Measurements from ENCODE around the gene CCDC57. TPM values are rescaled to one million over a fixed set of nuclear protein-coding genes. Genes with fewer than 3 reads are reported as not detected.

CCDC57 gene
- total RNA-seq, 6 experiments from 2014 or later: 10.1 to 37.4 (median 17.2) TPM

DNA sequence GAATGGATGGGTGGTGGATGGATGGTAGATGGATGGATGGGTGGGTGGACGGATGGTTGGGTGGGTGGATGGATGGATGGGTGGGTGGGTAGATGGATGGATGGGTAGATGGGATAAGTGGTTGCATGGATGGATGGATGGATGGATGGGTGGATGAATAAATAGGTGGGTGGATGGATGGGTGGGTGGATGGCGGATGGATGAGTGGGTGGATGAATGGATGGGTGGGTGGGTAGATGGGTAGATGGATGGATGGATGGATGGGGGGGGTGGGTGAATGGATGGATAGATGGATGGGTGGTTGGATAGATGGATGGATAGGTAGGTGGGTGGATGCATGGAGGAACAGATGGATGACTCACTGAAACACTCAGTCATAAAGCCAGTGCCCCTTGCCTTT is 63.6 kb downstream of the CCDC57 start:
- ATAC-seq (no peak), DNase-seq (no peak)
- WGBS (ENCODE audit: insufficient coverage, low coverage, low lambda C conversion rate, missing lambda C conversion rate): 86% methylated on average over 1 of the region's 2 CpGs
- Histone ChIP-seq H3K27ac (no peak overlapping the region), H3K4me1 (peaks cover 0 to 26% (median 12%) of the 10 kb centered on the region in 4 donors), H3K9me3 (no peaks in the 10 kb centered on the region), H3K27me3 (no peaks in the 10 kb centered on the region), H3K4me3 (no peak overlapping the region), H3K36me3 (no peaks in the 10 kb centered on the region)
- intact Hi-C loops (cut with DNase I): no loop called here
- no peak for TF ChIP-seq POLR2A (IDR thresholded peaks at IDR 0.05)
- TF ChIP-seq, protein P1, sequence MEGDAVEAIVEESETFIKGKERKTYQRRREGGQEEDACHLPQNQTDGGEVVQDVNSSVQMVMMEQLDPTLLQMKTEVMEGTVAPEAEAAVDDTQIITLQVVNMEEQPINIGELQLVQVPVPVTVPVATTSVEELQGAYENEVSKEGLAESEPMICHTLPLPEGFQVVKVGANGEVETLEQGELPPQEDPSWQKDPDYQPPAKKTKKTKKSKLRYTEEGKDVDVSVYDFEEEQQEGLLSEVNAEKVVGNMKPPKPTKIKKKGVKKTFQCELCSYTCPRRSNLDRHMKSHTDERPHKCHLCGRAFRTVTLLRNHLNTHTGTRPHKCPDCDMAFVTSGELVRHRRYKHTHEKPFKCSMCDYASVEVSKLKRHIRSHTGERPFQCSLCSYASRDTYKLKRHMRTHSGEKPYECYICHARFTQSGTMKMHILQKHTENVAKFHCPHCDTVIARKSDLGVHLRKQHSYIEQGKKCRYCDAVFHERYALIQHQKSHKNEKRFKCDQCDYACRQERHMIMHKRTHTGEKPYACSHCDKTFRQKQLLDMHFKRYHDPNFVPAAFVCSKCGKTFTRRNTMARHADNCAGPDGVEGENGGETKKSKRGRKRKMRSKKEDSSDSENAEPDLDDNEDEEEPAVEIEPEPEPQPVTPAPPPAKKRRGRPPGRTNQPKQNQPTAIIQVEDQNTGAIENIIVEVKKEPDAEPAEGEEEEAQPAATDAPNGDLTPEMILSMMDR (IDR thresholded peaks at IDR 0.05): no peak

DNA sequence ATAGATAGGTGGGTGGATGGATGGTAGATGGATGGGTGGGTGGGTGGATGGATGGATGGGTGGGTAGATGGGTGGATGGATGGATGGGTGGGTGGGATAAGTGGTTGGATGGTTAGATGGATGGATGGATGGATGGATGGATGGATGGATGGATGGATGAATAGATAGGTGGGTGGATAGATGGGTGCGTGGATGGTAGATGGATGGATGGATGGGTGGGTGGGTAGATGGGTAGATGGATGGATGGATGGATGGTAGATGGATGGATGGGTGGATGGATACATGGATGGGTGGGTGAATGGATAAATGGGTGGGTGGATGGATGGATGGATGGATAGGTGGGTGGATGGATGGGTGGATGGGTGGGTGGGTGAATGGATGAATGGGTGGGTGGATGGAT is 64.6 kb downstream of the CCDC57 start:
- Histone ChIP-seq H3K9me3 (no peaks in the 10 kb centered on the region), H3K4me1 (peaks cover 0 to 17% (median 8%) of the 10 kb centered on the region in 4 donors), H3K27me3 (no peaks in the 10 kb centered on the region), H3K36me3 (no peaks in the 10 kb centered on the region), H3K27ac (no peak overlapping the region), H3K4me3 (no peak overlapping the region)
- no peak for TF ChIP-seq POLR2A (IDR thresholded peaks at IDR 0.05)
- TF ChIP-seq, protein P1 (IDR thresholded peaks at IDR 0.05): no peak
- intact Hi-C loops (cut with DNase I): no loop called here
- ATAC-seq (no peak), DNase-seq (no peak)
- 100% methylated on average over 1 of the region's 1 CpG for WGBS (ENCODE audit: insufficient coverage, low coverage, low lambda C conversion rate, missing lambda C conversion rate)

DNA sequence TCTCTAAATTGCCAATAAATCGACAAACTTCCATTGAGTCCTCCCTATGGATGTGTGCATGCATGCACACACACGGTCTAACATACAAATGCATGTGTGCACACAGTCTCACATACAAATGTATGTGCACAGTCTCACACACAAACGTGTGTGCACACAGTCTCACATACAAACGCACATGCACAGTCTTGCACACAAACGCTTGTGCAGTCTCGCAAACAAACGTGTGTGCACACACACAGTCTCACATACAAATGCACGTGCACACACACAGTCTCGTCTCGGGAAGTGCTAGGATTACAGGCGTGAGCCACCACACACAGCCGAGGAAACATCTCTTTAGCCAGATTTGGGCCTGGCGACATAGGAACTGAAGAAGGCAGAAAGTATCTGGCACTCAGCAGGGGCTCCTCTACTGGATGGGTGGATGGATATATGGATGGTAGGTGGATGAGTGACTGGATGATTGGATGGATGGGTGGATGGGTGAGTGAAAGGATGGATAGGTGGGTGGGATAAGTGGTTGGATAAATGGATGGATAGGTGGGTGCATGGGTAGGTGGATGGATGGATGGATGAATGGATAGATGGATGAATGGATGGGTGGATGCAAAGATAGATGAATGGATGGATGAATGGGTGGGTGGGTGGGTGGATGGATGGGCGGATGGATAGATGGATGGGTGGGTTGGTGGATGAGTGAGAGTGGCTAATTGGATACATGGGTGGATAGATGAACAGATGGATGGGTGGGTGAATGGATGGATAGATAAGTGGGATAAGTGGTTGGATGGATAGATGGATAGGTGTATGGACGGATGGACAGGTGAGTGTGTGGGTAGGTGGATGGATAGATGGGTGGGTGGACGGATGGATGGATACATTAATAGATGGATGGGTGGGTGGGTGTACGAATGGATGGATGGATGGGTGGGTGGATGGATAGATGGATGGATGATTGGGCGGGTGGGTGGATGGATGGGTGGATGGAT is 65.7 kb downstream of the CCDC57 start:
- Histone ChIP-seq H3K4me3 (no peak overlapping the region), H3K27ac (no peak overlapping the region), H3K4me1 (peaks cover 0 to 7% (median 3%) of the 10 kb centered on the region in 4 donors), H3K27me3 (no peaks in the 10 kb centered on the region), H3K36me3 (no peaks in the 10 kb centered on the region), H3K9me3 (no peaks in the 10 kb centered on the region)
- ATAC-seq (no peak), DNase-seq (no peak)
- 90% methylated on average over 18 of the region's 18 CpGs for WGBS (ENCODE audit: insufficient coverage, low coverage, low lambda C conversion rate, missing lambda C conversion rate)
- TF ChIP-seq, protein P1 (IDR thresholded peaks at IDR 0.05): no peak
- TF ChIP-seq POLR2A (IDR thresholded peaks at IDR 0.05): no peak
- intact Hi-C loops (cut with DNase I): no loop called here

- no peak overlapping the region for H3K27ac ChIP-seq
- no peaks in the 10 kb centered on the region for H3K4me1 ChIP-seq
Measured at GRCh38 chr17:82145550-82146155, 67.0 kb downstream of the CCDC57 start.

More at GRCh38 chr17:82145550-82146155, 67.0 kb downstream of the CCDC57 start:
- H3K36me3 ChIP-seq: no peaks in the 10 kb centered on the region
- H3K4me3 ChIP-seq: no peak overlapping the region
- DNase-seq: no peak
- intact Hi-C loops (cut with DNase I): no loop called here
- H3K9me3 ChIP-seq: no peaks in the 10 kb centered on the region
- whole genome bisulfite sequencing (ENCODE audit: insufficient coverage, low coverage, low lambda C conversion rate, missing lambda C conversion rate): 94% methylated on average over 2 of the region's 13 CpGs
- ATAC-seq: peak in 1 of 4 donors; percentile 33
- no peak for TF ChIP-seq POLR2A (IDR thresholded peaks at IDR 0.05)
- TF ChIP-seq, protein P1 (IDR thresholded peaks at IDR 0.05): no peak
- H3K27me3 ChIP-seq: no peaks in the 10 kb centered on the region

Measured in right lobe of liver (tissue), 6 donors.